NB4 (cell line): Measurements from ENCODE around the gene SRP68.

ENCODE experiments used
- MYC ChIP-seq: IDR thresholded peaks from 2 replicates; pipeline ENCODE4 v1.6.1; 2011; ENCODE audit warnings: low read depth, low read length
- POLR2A ChIP-seq: IDR thresholded peaks from 2 replicates; pipeline ENCODE4 v1.6.1; 2011; ENCODE audit warnings: mild to moderate bottlenecking; ENCODE audit not compliant: insufficient read length; ENCODE audit errors: extremely low read depth
- TF ChIP-seq, protein P1 (sequence below): IDR thresholded peaks from one replicate; pipeline ENCODE4 v1.5.1; 2012; ENCODE audit warnings: low read depth, low read length
- TF ChIP-seq, protein P2 (sequence below): IDR thresholded peaks from 2 replicates; pipeline ENCODE4 v1.6.1; 2011; ENCODE audit warnings: low read depth, low read length

DNA sequence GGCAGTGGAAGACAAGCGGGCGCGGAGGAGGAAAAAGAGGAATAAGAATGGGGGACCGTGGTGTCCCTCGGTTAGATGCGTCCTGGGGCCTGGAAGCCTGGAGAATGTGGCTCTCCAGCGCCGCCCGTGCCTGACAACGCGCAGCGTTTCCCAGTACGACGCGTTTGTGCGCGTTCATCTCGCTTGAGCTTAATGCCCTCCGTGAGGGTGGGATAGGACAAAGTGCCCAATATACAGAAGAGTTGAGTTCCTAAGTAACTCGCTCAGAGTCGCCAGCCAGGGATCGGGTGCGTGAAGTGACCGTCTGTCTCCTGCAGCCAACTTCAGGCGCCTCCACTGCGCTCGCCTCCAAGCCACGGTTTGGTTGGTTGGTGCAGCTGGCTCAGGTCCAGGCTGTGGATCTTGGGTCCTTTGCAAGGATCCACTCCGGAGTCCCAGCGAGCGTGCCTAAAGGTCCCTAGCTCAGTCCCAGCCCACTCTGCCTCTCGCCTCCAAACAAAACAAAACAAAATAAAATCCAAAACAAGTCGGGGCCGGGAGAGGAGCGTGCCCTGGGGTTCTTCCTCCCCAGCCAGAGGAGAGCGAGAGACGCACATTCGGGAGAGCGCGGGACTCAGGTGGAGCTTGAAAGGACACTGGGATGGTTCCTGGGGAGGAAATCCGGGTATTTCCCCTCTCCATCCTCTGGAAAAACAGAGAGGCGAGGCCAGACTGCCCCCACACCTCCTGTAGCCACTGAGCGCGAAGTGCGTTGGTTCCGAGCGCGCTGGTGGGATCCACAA lies 3.2 kb upstream of the SRP68 start:
- TF ChIP-seq MYC = no peak
- TF ChIP-seq, protein P1, sequence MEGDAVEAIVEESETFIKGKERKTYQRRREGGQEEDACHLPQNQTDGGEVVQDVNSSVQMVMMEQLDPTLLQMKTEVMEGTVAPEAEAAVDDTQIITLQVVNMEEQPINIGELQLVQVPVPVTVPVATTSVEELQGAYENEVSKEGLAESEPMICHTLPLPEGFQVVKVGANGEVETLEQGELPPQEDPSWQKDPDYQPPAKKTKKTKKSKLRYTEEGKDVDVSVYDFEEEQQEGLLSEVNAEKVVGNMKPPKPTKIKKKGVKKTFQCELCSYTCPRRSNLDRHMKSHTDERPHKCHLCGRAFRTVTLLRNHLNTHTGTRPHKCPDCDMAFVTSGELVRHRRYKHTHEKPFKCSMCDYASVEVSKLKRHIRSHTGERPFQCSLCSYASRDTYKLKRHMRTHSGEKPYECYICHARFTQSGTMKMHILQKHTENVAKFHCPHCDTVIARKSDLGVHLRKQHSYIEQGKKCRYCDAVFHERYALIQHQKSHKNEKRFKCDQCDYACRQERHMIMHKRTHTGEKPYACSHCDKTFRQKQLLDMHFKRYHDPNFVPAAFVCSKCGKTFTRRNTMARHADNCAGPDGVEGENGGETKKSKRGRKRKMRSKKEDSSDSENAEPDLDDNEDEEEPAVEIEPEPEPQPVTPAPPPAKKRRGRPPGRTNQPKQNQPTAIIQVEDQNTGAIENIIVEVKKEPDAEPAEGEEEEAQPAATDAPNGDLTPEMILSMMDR = no peak
- TF ChIP-seq POLR2A = no peak
- TF ChIP-seq, protein P2, sequence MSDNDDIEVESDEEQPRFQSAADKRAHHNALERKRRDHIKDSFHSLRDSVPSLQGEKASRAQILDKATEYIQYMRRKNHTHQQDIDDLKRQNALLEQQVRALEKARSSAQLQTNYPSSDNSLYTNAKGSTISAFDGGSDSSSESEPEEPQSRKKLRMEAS = no peak
